Astrocyte of the cerebellum (primary cell): ENCODE results near the gene ACOT7.

Experiments
- DNase-seq: peaks from one replicate; pipeline ENCODE4 v3.0.0-alpha.2; 2011; ENCODE audit warnings: low read depth
- H3K4me3 ChIP-seq: 2 replicates; pipeline ENCODE4 v1.5.1; 2011; ENCODE audit warnings: mild to moderate bottlenecking, low read depth, low read length, moderate library complexity
- in situ Hi-C: cut with HindIII; loops from 2 replicates; pipeline ENCODE4 v1.10.0; 2017; ENCODE audit warnings: low sequenced_read_pairs
- TF ChIP-seq, protein P1 (sequence below): IDR thresholded peaks from 2 replicates; pipeline ENCODE4 v1.5.1; 2012; ENCODE audit warnings: low read length, low read depth, moderate library complexity, mild to moderate bottlenecking; ENCODE audit errors: missing control alignments

The ACOT7 gene

DNA sequence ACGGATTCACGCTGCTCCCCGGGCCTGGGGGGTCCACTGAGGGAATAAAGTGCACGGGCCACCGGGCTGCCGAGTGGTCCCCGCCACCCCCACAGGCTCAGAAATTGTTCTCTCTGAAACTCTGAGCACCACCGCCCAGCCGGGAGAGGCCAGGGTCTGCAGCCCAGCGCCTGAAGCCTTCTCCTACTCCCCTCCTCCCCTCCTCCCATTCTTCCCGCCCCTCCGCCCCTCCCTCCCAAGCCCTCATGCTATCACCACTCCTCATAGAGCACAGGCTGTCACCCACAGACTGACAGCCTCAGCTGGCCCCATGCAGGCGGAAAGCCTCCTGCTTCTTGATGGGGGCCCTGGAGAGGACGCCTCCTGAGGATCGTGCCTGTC lies 132.0 kb downstream of the ACOT7 start:
- in situ Hi-C loops = loop anchor here (5.0 kb wide), 1 partner anchor 71 kb away; no protein-coding TSS in a partner anchor
- TF ChIP-seq, protein P1, sequence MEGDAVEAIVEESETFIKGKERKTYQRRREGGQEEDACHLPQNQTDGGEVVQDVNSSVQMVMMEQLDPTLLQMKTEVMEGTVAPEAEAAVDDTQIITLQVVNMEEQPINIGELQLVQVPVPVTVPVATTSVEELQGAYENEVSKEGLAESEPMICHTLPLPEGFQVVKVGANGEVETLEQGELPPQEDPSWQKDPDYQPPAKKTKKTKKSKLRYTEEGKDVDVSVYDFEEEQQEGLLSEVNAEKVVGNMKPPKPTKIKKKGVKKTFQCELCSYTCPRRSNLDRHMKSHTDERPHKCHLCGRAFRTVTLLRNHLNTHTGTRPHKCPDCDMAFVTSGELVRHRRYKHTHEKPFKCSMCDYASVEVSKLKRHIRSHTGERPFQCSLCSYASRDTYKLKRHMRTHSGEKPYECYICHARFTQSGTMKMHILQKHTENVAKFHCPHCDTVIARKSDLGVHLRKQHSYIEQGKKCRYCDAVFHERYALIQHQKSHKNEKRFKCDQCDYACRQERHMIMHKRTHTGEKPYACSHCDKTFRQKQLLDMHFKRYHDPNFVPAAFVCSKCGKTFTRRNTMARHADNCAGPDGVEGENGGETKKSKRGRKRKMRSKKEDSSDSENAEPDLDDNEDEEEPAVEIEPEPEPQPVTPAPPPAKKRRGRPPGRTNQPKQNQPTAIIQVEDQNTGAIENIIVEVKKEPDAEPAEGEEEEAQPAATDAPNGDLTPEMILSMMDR = no peak
- DNase-seq = no peak
- H3K4me3 ChIP-seq = peak overlapping the region; percentile 37

DNA sequence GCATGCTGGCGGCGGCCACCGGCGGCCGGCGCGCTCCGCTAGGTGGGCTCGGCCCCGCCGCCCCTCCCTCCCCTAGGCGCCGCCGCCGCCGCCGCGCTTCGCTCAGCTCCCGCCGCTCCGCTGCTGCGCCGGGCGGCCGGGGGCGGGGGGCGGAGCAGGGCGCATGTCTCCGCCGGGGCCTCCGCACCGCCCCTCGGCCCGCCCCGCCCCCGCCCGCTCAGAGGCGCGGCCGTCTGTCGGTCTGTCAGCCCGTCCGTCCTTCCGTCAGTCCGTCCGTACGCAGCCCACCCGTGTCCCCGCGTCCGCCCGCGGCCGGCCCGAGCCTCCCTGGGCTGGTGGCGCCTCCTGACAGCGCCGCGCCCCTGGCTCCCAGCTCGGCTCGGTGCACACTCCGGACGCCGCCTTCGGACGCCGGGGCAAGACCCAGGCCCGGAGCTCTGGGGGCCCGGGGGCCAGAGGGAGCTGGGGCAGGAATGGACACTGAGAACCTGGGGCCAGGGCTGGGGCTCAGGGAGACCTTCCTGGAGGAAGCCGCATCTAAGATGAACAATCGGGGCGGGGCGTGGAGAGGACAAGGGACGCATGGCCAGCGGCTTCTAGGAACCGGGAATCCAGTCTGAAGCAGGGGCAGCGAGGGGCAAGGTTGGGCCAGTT lies 132.5 kb downstream of the ACOT7 start, which contains the start of gene GPR153:
GPR153 (minus strand) TSS at position 138 of the 654 bp plus-strand sequence. CDS start 6,193 bp downstream, outside the sequence.
- TF ChIP-seq, protein P1 = no peak
- in situ Hi-C loops = loop anchor here (5.0 kb wide), 1 partner anchor 71 kb away; no protein-coding TSS in a partner anchor
- H3K4me3 ChIP-seq = peak within 1 kb of the TSS; percentile 51
- DNase-seq = no peak

DNA sequence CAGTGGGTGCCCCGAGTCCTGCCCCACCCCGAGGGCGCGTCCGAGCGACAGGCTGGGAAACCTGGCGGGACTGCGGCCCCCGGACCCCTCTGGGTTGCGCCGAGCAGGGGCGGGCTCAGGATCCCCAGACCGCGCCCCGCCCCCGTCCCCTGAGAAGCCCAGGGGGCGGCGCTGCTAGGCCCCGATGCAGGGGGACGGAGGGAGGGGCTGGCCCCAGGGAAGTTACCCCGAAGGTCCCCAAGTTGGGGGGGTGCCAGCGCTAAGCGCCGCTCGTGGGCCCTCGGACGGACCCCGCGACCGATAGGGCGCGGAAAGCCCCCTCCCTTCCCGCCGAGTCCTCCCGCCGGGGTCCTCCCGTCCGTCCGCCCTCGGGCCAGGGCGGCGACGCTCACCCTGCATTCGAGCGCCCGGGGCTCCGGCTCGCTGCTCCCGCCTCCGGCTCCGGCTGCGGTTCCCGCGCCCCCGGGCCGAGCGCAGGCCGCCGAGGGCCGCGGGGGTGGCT lies 133.1 kb downstream of the ACOT7 start:
- H3K4me3 ChIP-seq = peak overlapping the region; percentile 51
- in situ Hi-C loops = loop anchor here (5.0 kb wide), 1 partner anchor 72 kb away; no protein-coding TSS in a partner anchor
- TF ChIP-seq, protein P1 = no peak
- no peak for DNase-seq

DNA sequence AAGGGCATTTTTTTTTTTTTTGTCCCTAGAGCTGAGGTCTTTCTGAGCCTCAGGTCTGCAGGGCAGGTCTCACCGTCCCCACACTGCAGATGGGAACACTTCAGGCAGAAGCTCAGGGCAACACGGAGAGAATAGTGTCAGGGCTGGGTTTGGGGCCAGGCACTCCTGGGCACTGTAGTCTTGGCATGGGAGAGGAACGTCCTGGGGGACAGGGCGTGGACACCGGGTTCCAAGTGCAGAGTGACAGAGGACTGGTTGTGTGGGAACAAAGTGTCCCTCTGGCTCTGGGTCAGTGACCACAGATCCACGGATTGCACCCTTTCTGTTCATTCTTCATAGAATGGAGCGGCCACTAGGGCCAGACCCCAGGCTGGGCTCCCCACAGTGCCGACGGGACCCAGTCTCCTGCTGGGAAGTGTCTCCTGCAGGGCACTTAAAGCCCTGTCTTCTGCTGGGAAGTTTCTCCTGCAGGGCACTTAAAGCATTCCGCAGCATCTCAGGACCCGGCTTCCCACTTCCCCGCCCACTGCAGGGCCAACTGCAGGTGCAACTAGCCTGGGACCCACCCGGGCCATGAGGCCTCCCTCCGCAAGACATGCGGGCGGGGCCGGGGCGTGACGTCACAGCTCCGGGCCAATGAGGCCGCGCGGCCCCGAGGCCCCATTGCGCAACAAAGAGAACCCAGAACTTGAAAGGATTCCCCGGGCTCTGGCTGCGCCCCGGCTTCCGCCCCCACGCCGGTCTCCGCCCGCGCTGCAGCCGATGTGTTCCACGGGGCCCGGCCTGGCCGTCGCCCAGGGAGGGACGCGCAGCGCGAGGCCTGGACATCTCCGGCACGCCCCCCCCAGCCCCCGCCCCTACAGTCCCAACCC lies 133.8 kb downstream of the ACOT7 start:
- DNase-seq = no peak
- in situ Hi-C loops = loop anchor here (5.0 kb wide), 1 partner anchor 73 kb away; no protein-coding TSS in a partner anchor
- H3K4me3 ChIP-seq = peak overlapping the region; percentile 51
- TF ChIP-seq, protein P1 = no peak

DNA sequence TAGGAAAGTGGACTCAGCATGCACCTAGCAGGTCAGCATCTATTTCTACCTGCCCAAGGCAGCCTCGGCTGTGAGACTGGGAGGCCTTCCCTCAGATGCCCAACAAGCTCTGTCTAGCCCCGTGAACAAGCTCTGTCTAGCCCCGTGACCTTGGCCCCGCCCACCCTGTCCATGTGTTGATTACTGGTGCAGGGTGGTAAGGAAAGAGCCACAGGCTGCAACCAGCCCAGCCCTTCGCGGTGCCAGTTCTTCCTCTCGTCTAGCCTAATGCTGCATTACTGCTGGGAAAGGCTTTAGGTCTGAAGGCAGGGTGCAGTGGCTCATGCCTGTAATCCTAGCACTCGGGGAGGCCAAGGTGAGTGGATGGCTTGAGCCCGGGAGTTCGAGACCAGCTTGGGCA lies 134.9 kb downstream of the ACOT7 start:
- DNase-seq = no peak
- TF ChIP-seq, protein P1 = no peak
- in situ Hi-C loops = no loop called here
- H3K4me3 ChIP-seq = no peak overlapping the region

DNA sequence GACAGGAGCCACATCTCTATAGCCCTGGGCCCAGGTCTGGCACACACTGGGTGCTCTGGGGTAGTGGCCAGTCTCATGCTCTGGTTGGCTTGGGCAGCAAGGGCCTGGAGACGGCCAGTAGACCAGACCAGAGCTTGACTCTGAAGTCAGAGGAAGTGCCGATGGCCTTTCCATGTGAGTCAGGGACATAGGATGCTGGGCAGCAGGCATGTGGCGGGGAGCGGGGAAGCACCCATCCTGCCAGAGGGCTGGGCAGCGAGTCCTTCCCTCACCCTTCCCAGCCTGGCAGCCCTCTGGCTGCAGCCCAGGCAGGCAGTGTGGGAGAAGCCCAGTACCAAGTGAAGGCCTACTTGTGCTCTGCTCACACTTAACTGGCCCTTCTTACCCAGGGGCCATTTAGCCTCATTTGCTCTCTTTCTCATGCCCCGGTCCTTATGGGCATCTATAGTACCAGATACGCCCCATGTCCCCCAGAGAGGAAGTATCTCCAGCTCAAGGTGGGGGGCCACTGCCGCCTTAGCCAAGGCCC lies 136.0 kb downstream of the ACOT7 start:
- in situ Hi-C loops = no loop called here
- H3K4me3 ChIP-seq = no peak overlapping the region
- TF ChIP-seq, protein P1 = no peak
- no peak for DNase-seq
